ENCODE data around the gene DIPK1C.

The DIPK1C gene

DNA sequence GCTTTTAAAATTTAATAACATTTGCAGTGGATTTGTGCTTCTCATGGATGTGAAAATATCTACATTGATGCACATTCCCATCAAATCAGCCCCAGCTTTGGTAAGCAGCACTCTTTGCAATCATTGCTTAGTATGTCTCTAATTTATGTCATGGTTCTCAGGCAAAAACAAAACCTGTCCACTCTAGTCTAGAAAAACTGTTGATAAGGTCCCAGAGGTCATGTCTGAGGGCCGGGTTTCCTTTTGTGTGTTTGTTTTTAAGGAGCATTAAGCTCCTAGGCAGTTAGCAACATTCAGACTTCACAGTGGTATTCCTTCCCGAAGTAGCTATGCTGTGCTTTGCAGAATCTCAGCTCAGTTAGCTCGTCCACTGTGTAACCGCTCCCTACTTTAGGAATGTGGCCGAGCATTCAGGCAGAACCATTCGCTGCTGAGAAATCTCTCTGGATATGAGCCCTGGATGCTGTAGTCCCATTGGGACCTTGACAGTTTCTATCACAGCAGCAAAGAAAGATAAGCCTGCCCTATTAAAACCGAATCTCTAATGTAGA, 4.0 kb downstream of the DIPK1C start:
- peaks cover 13% of the 10 kb centered on the region; the same call in 1 of the 2 replicates for H3K27me3 ChIP-seq (ENCODE audit: control insufficient read depth, low read length)

DNA sequence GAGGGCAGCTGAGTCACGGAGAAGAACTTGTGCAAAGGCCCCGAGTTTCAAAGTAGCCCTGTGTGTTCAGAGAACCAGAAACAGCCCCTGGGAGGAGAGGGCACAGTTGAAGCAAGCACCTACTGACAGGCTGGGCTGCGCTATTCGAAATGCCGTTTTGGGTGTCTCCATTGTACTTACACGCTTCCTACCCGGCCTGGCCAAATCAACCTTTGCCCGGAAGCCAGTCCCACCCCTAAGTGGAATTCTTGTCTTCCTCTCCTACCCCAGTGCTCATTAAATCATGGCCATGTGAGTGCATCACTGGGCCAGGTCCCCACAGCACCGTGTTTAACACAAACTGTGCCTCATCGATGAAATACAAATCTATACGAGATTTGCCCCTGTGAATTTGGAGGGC, 6.0 kb downstream of the DIPK1C start:
- Histone ChIP-seq H4K20me1 (ENCODE audit: control insufficient read depth, insufficient read depth, low read depth, low read length) (no peaks in the 10 kb centered on the region), H3K36me3 (ENCODE audit: control insufficient read depth, low read length) (no peaks in the 10 kb centered on the region), H3K27ac (ENCODE audit: low read depth, low read length) (no peak overlapping the region), H3K79me2 (ENCODE audit: control insufficient read depth, low read length) (no peaks in the 10 kb centered on the region), H3F3A (ENCODE audit: control insufficient read depth, insufficient read depth) (no peaks in the 10 kb centered on the region), H3K27me3 (ENCODE audit: control insufficient read depth, low read length) (peaks cover 13% of the 10 kb centered on the region; the same call in 1 of the 2 replicates), H3K9me2 (replicated peaks; ENCODE audit: control insufficient read depth, low read length) (no peaks in the 10 kb centered on the region), H3K4me1 (ENCODE audit: control insufficient read depth, low read length) (no peaks in the 10 kb centered on the region), H3K4me2 (ENCODE audit: low read length) (no peak overlapping the region), H3K9me3 (ENCODE audit: control insufficient read depth, insufficient read depth, low read length) (no peaks in the 10 kb centered on the region), H3K4me3 (ENCODE audit: low read length) (no peak overlapping the region)
- TF ChIP-seq, protein P1, sequence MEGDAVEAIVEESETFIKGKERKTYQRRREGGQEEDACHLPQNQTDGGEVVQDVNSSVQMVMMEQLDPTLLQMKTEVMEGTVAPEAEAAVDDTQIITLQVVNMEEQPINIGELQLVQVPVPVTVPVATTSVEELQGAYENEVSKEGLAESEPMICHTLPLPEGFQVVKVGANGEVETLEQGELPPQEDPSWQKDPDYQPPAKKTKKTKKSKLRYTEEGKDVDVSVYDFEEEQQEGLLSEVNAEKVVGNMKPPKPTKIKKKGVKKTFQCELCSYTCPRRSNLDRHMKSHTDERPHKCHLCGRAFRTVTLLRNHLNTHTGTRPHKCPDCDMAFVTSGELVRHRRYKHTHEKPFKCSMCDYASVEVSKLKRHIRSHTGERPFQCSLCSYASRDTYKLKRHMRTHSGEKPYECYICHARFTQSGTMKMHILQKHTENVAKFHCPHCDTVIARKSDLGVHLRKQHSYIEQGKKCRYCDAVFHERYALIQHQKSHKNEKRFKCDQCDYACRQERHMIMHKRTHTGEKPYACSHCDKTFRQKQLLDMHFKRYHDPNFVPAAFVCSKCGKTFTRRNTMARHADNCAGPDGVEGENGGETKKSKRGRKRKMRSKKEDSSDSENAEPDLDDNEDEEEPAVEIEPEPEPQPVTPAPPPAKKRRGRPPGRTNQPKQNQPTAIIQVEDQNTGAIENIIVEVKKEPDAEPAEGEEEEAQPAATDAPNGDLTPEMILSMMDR (IDR thresholded peaks at IDR 0.05; ENCODE audit: low read depth, low read length, poor library complexity, severe bottlenecking) = no peak
- TF ChIP-seq EZH2phosphoT487 (IDR thresholded peaks at IDR 0.05; ENCODE audit: borderline replicate concordance, low read length) = no peak

More for the DNA sequence above, 4.0 kb downstream of the DIPK1C start:
- Histone ChIP-seq H3K4me3 (ENCODE audit: low read length) (no peak overlapping the region), H3K9me3 (ENCODE audit: control insufficient read depth, insufficient read depth, low read length) (no peaks in the 10 kb centered on the region), H3F3A (ENCODE audit: control insufficient read depth, insufficient read depth) (no peaks in the 10 kb centered on the region), H3K9me2 (replicated peaks; ENCODE audit: control insufficient read depth, low read length) (no peaks in the 10 kb centered on the region), H3K27ac (ENCODE audit: low read depth, low read length) (no peak overlapping the region), H3K4me1 (ENCODE audit: control insufficient read depth, low read length) (no peaks in the 10 kb centered on the region), H4K20me1 (ENCODE audit: control insufficient read depth, insufficient read depth, low read depth, low read length) (no peaks in the 10 kb centered on the region), H3K36me3 (ENCODE audit: control insufficient read depth, low read length) (no peaks in the 10 kb centered on the region), H3K4me2 (ENCODE audit: low read length) (no peak overlapping the region), H3K79me2 (ENCODE audit: control insufficient read depth, low read length) (no peaks in the 10 kb centered on the region)
- TF ChIP-seq, protein P1 (IDR thresholded peaks at IDR 0.05; ENCODE audit: low read depth, low read length, poor library complexity, severe bottlenecking) = no peak
- TF ChIP-seq EZH2phosphoT487 (IDR thresholded peaks at IDR 0.05; ENCODE audit: borderline replicate concordance, low read length) = no peak

DNA sequence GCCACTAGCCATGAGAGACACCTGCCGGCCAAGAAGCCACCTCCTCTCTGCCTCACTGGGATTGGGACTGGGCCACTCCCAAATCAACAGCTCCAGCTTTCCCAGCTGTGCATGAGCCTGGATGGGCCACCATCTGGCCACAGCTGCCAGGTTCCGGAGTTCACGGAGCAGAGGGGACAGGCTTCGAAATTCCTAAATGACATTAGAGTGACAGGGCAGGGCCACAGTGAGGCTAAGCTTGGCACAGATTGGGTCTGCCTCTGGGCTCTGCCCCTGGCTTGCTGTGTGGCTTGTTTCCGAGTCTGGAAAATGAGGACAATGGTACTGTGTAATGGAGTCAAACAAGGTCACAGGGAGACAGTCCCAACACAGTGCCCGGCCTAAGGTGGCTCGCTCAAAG, 6.5 kb downstream of the DIPK1C start:
- Histone ChIP-seq H3K79me2 (ENCODE audit: control insufficient read depth, low read length) (no peaks in the 10 kb centered on the region), H3K27me3 (ENCODE audit: control insufficient read depth, low read length) (peaks cover 13% of the 10 kb centered on the region; the same call in 1 of the 2 replicates), H3K9me2 (replicated peaks; ENCODE audit: control insufficient read depth, low read length) (no peaks in the 10 kb centered on the region), H3F3A (ENCODE audit: control insufficient read depth, insufficient read depth) (no peaks in the 10 kb centered on the region), H3K27ac (ENCODE audit: low read depth, low read length) (no peak overlapping the region), H3K4me2 (ENCODE audit: low read length) (no peak overlapping the region), H3K9me3 (ENCODE audit: control insufficient read depth, insufficient read depth, low read length) (no peaks in the 10 kb centered on the region), H4K20me1 (ENCODE audit: control insufficient read depth, insufficient read depth, low read depth, low read length) (no peaks in the 10 kb centered on the region), H3K4me3 (ENCODE audit: low read length) (no peak overlapping the region), H3K4me1 (ENCODE audit: control insufficient read depth, low read length) (no peaks in the 10 kb centered on the region), H3K36me3 (ENCODE audit: control insufficient read depth, low read length) (no peaks in the 10 kb centered on the region)
- TF ChIP-seq, protein P1 (IDR thresholded peaks at IDR 0.05; ENCODE audit: low read depth, low read length, poor library complexity, severe bottlenecking) = no peak

All from DOHH2 (cell line).